GM18519 (cell line): ENCODE measurements around the gene AOPEP.
"Not testable (repeated sequence)": the region's sequence is repeated elsewhere in the genome, so short reads cannot be mapped to it uniquely, and the experiment has no call there.

Experiments
- ATAC-seq: cut with Tn5 transposase; IDR thresholded peaks from one replicate; pipeline ENCODE4 v1.9.1; 2021; ENCODE audit warnings: mild to moderate bottlenecking, moderate library complexity; ENCODE audit not compliant: unreplicated experiment, low FRiP score

Gene AOPEP

DNA sequence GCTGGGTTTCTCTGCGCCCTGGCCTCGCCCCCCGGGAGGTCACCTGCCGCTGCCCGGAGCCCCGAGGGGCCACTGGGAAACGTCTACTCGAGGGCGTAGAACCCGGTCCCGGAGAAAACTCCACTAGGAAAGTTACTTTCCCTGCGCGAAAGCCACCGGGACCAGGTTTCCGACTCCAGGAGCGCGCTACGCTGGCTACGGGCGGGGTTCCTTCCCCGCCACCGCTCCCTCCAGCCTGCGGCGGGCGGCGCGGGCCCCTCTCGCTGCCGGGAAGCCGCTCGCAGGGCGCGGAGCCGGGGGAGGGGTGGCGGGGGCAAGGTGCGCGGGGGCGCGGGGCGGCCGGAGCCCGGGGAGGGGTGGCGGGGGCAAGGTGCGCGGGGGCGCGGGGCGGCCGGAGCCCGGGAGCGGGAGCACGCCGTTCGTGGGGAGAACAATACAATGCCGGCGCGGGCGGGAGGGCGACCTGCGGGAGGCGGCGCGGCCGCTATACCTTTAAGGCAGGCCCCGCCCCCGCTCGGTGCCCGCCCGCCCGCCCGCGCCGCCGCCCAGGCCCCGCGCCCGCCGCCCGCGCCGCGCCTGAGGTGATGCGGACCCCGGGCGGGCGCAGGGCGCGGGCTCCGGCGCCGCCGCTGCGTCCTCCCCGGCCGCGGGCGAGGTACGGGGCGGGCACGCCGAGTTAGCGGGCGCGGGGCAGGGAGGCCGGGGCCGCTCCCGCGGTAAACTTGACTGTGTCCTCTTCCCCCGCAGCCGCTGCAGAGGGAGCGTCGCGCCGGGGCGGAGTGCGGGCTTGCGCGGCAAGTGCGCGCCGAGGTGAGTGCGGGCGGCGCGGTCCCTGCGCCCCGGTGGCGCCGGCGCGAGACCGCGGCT lies 278.1 kb downstream of the AOPEP start:
- no peak for ATAC-seq

DNA sequence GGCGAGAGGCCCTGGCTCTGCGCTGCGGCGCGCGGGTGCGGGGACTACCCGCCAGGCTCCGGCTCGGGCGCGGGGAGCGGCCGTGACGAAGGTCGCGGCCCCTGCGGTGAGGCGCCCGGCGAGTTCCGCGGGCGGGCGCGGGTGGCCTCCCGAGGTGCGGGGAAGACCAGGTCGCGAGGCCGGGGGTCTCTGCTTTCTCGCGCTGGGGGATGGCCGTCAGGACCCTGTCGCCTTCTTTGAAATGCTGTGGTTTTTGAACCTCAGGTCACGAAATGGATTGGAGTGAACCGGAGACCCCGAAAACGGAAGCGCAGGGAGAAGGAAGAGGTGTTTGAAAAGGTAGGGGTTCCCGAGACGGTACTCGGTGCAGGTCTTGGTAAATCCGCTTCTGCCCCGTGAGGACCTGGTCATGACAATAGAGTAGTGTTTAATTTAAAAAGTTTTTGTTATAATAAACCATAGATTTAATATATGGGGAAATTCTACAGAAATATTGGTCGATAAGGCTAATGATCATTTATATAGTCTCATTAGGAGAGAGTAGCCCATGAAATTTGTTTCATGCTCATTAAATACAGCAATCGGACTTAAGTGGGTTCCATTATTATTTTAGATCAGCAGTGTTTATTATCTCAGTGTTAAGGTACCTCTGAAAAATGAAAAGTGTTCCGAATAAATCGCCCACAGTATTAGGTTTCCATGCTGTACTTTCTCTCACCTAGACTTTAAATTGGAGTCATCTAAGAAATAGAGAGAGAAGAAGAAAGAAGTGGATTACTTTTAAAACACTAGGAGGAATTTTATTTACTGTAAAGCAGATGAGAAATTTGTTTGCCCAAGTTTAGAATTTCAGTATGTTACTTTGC lies 279.0 kb downstream of the AOPEP start:
- no peak for ATAC-seq

GRCh38 chr9:95007226-95007869 lies 280.8 kb downstream of the AOPEP start:
- ATAC-seq, result no peak

- no peak for ATAC-seq
Measured at GRCh38 chr9:95008151-95008771, 281.8 kb downstream of the AOPEP start.

GRCh38 chr9:95009459-95009858 lies 283.0 kb downstream of the AOPEP start:
- ATAC-seq, result no peak

DNA sequence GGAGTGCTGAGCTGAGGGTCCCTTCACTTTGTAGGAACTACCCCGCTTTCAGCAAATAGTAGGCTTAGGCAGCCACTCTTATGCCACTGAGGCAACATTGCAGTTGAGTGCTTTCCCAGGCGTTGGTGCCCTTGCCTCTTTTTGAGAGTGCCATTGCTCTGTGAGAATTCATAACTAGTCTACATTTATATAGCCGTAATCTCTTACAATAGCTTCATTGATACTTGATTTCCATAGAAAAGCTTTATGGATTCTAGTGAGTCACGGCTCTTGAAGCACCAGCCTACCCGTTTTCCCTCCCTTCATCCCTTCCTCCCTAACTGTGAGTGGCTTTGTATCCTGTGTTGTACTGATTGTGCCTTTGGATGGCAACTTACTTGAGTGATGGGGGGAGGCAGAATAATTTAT lies 283.9 kb downstream of the AOPEP start:
- ATAC-seq, result no peak

- no peak for ATAC-seq
Measured at GRCh38 chr9:95012035-95012708, 285.7 kb downstream of the AOPEP start.

- no peak for ATAC-seq
Measured at GRCh38 chr9:95012902-95013301, 286.4 kb downstream of the AOPEP start.

- no peak for ATAC-seq
Measured at GRCh38 chr9:95014917-95015316, 288.4 kb downstream of the AOPEP start.

DNA sequence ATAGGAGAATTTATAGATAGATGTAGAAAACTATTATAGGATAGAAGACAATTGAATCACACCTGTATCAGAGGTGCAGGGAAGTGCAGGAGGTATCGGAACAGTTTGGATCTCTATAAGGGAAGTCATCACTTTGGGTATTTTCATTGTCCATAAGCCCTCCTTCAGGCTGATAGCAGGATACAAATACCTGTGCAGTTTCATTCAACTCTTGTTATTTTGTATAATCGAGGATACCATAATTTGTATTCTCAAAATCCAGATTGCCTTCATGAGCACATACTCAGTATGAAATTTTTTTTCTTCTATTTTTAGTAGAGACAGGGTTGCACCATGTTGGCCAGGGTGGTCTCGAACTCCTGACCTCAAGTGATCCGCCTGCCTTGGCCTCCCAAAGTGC lies 289.1 kb downstream of the AOPEP start:
- ATAC-seq, result no peak

DNA sequence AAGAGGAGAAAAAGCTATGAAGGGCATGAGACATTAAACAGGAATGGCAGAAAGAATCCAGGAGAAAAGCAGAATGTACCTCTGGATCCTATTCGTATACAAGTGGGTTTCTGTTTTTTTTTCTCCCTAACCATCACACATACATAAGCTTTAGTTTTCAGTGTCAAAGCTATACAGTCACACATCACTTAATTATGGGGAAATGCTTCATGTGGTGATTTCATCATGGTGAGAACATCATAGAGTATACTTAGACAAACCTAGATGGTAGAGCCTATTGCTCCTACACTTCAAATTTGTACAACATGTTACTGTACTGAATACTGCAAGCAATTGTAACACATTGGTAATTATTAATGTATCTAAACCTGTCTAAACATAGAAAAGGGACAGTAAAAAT lies 290.6 kb downstream of the AOPEP start:
- ATAC-seq, result no peak

DNA sequence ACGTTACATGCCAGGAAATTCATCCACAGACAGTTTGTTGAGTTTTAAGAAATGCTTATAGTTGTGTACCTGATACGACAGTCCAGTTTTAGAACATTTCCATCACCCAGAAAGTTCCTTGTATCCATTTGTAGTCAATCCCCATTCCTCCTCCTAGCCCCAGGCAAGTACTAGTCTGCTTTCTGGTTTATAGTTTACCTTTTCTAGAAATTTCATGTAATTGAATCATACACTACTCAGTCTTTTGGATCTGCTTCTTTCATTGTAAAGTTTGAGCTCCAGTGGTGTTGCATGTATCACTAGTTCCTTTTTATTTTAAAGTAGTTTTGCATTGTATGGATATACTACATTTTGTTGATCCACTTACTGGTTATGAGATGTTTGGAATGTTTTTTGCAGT lies 291.2 kb downstream of the AOPEP start:
- no peak for ATAC-seq

GRCh38 chr9:95018099-95018936 lies 291.8 kb downstream of the AOPEP start:
- ATAC-seq, result no peak

- ATAC-seq, result not testable (repeated sequence)
Measured at GRCh38 chr9:95020644-95021043, 294.1 kb downstream of the AOPEP start.

DNA sequence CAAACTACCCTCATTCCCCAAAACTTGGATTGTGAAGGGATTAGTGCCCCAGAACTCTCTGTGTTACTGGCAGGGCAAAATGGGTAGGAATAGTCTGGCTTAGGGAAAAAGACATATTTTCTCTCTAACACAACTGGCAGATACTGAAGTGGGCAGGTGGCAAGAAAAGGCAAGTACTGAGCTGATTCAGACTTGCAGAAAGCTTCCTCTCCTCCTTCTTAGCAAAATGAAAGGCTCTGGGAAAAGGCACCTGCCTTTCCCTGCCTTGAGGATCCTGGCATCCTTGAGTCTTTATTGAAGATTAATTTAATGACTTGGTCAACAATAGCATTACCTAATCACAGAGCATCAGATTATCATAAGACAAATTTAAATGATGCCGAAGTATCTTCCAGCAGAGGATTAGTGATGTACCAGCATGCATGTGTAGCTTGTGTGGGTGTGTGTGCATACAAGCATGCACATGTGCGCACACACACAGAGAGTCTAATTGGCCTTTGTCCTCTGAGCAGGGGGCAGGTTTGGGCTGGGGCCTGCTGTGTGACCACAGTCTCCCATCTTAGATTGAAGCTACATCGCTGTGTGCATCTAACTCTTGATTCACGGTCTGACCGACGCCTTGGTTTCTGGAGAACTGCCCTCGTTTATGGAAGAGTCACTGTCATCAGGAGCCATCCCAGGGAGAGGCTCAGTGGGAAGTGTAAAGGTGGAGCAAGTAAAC lies 294.8 kb downstream of the AOPEP start:
- no peak for ATAC-seq

DNA sequence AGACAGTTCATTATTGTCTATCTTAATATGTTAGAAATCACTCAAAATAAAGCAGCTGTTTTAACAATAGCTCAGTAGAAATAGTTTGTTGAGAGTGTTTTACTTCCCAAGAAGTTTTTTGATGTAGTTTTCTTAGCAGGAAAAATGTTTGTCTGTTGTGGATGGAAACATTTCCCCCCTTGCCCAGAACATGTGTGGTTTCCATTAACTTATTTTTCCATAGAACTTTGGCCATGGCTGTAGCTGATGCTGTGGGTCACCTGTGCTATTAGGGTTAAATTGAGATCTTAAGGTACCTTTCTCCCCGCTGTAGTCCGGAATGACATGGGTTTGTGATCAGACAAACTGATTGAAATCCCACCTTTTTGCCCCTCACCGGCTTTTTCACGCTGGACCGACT lies 296.2 kb downstream of the AOPEP start:
- ATAC-seq, result no peak

GRCh38 chr9:95023217-95024003 lies 296.9 kb downstream of the AOPEP start:
- no peak for ATAC-seq
